ENCODE measurements around the gene FLNB.

Gene FLNB

GRCh38 chr3:58132850-58133249 is 124.6 kb downstream of the FLNB start:
- no peak for TF ChIP-seq CTCF (IDR thresholded peaks at IDR 0.05; ENCODE audit: low read depth, low read length)
- DNase-seq (ENCODE audit: low read depth, low spot score) = no peak
- H3K4me3 ChIP-seq (ENCODE audit: low read depth, low read length) = no peak overlapping the region
- in situ Hi-C loops (cut with HindIII; ENCODE audit: low sequenced_read_pairs) = no loop called here

GRCh38 chr3:58134468-58134867 is 126.2 kb downstream of the FLNB start:
- TF ChIP-seq CTCF (IDR thresholded peaks at IDR 0.05; ENCODE audit: low read depth, low read length) = no peak
- in situ Hi-C loops (cut with HindIII; ENCODE audit: low sequenced_read_pairs) = no loop called here
- no peak overlapping the region for H3K4me3 ChIP-seq (ENCODE audit: low read depth, low read length)
- no peak for DNase-seq (ENCODE audit: low read depth, low spot score)

GRCh38 chr3:58135712-58136543 is 127.7 kb downstream of the FLNB start:
- DNase-seq (ENCODE audit: low read depth, low spot score) = no peak
- in situ Hi-C loops (cut with HindIII; ENCODE audit: low sequenced_read_pairs) = no loop called here
- H3K4me3 ChIP-seq (ENCODE audit: low read depth, low read length) = no peak overlapping the region
- peak; percentile 38 for TF ChIP-seq CTCF (IDR thresholded peaks at IDR 0.05; ENCODE audit: low read depth, low read length)

- no peak for DNase-seq (ENCODE audit: low read depth, low spot score)
- in situ Hi-C loops (cut with HindIII; ENCODE audit: low sequenced_read_pairs) = no loop called here
These were observed 129.1 kb downstream of the FLNB start for GRCh38 chr3:58137306-58137705.

GRCh38 chr3:58141766-58142345 is 133.6 kb downstream of the FLNB start:
- DNase-seq (ENCODE audit: low read depth, low spot score) = no peak
- no peak for TF ChIP-seq CTCF (IDR thresholded peaks at IDR 0.05; ENCODE audit: low read depth, low read length)
- in situ Hi-C loops (cut with HindIII; ENCODE audit: low sequenced_read_pairs) = no loop called here
- H3K4me3 ChIP-seq (ENCODE audit: low read depth, low read length) = no peak overlapping the region

More at GRCh38 chr3:58137306-58137705, 129.1 kb downstream of the FLNB start:
- TF ChIP-seq CTCF (IDR thresholded peaks at IDR 0.05; ENCODE audit: low read depth, low read length) = no peak
- no peak overlapping the region for H3K4me3 ChIP-seq (ENCODE audit: low read depth, low read length)

GRCh38 chr3:58143417-58144055 is 135.3 kb downstream of the FLNB start:
- DNase-seq (ENCODE audit: low read depth, low spot score) = no peak
- H3K4me3 ChIP-seq (ENCODE audit: low read depth, low read length) = no peak overlapping the region
- TF ChIP-seq CTCF (IDR thresholded peaks at IDR 0.05; ENCODE audit: low read depth, low read length) = no peak
- in situ Hi-C loops (cut with HindIII; ENCODE audit: low sequenced_read_pairs) = no loop called here

All from astrocyte of the spinal cord (primary cell).